HG02938 (cell line): ENCODE data around the gene SALL1.

Experiments used
- ATAC-seq: cut with Tn5 transposase; IDR thresholded peaks from one replicate; pipeline ENCODE4 v1.9.1; 2021; ENCODE audit warnings: mild to moderate bottlenecking, moderate library complexity; ENCODE audit not compliant: unreplicated experiment

Gene SALL1

DNA sequence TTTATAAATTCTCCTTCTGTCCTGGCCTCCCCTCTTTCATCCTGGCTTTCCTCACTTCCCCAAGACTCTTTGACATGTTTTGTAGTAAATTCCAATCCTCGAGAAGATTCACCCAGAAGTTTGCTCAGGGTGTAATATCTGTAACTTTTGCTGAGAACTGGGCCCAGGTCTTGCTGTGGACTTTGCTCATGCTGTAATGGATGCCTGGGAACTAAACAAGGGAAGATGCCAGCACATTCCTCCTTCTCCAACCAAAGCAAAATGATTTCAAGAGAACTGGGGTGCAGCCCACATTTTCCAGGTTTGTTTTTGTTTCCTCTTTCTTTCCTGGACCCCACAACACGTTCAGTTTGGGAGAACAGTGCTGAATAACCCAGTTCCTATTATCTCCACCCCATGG lies 6.6 kb upstream of the SALL1 start:
- no peak for ATAC-seq

DNA sequence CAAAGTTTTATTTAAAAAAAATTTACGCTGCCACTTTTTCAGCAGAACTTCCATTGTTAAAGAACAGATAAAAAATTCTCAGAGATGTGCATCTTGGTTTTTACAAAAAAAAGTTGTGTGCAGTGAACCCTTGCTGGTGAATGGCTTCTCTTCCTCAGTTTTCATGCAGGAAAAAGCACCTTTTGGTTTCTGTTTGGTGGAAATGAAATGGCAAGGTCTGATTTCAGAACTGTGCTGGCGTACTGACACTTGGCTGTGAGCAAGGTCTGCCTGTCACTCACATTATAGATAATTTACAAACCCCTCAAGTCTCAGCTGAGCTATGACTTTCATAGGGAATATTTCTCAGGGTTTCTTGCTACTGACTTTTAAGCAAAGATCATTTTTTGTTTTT lies 5.7 kb upstream of the SALL1 start:
- ATAC-seq, result no peak

DNA sequence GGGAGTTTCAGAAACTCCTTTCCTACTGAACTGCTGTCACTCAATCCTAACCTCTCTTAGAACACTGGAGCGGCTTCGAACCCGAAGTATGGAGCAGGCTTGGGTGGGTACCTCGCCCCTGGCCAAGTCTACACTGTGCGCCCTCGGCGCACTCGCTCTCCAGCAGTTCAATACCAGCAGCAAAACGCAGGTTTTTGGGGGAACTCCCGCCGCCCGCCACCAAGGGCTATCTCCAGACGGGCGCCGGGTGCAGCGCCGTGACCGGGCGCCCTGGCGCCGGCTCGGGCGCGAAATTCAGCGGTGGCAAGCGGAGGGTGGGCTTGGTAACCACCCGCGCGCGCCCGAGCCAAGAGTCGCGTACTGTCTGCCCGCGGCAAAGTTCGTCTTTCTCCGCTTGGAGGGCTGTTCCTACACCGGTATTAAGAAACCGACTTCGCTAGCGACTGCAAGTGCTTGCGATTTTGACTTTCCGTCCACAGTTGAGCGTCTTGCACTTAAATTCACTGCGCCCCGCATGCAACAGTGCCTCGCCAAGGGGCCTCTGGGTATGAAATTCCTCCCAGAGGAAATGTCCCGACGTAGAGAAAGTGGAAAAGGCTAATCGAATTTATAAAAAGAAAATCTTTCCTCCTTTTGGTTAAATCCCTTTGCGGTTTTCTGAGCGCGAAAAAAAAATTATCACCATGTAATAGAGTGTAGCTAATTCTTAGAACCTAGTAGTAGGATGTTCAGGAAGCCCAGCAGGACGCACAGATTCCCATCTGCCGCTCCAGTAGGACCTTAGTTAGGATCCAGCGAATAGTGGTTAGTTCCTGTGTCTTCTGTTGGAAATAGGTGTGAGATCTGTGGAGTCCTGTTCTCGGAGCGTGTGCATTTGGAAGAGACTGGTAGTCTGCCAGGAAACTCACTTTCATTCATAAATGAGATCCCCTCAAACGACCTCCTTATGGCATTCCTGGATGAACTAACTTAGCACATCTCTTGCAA lies 5.0 kb upstream of the SALL1 start:
- no peak for ATAC-seq

DNA sequence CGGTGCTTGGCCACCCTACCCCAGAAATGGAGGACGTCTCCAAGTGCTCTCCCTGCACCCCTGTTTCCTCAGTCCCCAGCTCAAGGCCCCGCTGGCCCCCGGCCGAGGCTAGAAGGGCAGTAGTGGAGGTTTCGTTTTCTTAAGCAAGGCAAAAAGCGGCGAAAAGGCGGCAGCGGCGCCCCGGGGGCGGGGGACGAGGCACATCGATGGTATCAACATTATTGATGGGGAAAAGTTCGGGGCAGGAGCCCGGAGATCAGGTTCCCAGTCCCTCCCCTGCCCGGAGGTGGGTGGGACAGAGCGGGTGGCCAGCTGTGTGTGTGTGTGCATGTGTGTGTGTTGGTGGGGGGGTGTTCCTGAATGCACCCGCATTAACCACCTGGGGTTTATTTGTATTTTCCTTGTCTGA lies 4.1 kb upstream of the SALL1 start:
- no peak for ATAC-seq

DNA sequence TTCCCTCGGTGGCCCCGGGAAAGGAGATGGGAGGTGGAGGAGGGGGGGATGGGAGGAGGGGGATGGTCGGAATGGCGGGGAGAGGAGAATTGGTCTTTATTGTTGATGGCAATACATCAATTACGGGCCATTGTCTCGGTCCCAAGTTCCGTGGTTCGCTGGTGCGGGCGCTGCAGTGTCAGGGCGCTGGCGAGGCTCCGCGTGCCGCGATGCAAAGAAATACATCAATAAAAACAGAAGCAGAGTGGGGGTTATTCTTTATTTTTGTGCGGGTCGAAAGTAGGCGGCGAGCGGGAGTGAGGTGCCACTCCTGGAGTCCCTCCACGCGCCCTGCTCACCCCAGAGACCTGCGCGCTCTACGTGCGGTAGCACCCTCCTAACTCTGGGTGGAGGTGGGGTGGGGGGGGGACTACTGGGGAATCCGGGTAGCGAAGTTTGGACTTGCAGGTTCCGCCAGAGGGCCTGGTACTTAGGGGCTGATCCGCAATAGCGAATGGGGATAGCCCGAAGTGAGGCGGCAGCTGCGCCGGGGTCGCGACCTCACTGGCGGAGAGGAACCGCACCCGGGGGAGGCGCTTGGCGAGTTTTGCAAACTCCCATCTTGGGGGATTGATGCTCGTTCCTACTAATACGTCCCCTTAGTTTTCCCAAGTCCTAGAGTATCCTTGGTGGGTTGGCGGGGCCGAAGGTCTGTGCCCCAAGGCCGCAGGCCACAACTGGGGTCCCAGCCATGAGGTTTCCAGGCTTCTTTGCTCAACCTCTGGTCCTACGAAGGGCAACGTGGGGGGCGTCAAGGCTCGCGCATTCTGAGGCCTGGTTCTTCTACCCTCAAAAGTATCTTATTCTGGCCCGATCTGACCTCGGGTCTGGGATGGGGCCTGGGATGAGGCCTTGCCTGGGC lies 3.5 kb upstream of the SALL1 start:
- ATAC-seq, result no peak

DNA sequence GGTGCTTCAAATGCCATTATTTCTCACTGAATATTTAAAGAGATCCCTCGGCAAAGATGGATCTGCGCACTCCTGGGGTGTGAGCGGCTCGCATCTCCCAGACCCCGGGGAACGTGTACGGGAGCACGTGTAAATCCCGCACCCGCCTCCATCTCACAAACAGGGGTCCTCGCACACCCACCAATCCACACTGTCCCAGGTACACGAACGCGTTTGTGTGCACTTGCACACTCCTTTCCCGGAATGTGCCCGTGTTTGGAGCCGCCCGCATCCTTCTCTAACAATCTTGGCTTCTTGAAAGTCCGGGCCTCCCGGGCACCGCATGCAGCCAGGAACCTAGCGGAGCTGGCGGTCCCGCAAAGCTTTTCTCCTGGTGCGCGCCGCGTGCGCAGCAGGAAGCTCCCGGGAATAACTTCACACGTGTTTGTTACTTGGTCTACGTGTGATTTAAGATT lies 2.5 kb upstream of the SALL1 start:
- ATAC-seq, result no peak

DNA sequence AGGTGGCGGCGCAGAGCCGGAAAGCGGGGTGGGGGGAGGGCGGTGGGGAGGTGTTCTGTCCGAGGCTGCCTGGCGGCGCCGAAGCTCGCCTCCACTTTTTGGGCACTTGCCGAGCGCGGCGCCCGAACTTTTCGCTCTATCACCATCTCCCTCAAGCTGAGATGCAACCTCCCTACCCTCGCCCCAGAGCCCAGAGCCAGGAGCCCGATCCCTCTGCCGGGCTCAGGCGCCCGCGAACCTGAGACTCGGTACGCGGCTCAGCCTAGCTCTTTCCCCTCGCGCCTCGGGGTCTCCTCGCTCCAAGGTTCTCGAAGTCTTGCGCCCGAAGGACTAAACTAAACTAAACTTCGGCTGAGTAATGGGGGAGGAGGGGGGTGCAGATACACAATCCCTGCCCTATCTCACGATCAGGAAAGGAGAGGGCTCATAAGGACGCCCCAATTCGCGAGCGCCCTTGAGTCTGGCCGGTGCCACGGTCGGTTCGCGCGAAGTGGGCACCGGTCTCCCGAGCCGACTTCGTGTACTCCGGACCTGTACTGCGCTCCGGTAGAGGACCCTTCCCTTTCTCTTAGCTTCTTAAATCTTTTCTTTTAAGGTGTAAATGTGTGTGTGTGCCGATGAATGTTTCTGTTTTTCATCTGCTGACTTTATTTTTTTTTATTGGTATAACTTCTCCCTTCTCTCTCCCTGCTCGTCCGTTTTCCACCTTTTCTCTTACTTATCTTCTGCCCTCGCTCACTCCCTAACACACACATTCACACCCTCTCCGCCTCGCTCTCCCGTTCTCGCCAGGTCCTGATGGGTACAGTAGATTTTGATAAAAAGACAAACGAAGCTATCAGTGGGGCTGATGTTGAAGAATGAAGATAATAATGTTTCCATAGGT lies 1.9 kb upstream of the SALL1 start:
- no peak for ATAC-seq

DNA sequence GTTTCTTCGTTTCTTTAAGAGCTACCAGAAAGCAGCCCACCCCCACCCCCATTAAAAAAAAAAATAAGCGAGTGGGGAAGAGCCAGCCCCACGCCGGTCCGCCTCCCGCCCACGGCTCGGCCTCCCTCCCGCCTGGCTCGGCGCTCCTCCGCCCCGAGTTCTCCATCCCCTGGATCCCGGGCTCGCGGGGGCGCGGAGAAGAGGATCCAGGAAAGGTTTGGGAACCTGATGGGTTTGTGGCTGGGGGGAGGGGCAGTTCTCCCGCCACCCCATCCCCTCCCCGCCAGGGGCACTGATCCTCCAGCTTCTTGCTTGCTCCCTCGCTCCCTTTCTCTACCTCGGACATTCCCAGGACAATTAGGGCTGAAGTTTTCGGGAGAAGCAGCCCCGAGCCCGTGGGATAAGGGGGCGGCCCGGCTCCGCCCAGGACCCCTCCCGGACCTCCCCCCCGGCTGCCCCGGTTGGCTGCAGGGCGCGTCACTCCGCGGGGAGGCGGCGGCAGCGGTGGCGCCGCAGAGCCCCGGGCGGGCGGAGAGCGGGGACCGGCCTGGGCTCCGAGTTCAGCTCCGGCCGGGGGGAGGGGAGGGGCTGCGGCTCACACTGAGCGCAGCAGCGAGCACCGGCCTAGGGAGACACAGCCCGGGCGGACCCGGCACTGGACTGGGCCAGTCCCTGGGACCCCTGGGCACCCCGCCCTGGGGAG lies 1.0 kb upstream of the SALL1 start:
- no peak for ATAC-seq

DNA sequence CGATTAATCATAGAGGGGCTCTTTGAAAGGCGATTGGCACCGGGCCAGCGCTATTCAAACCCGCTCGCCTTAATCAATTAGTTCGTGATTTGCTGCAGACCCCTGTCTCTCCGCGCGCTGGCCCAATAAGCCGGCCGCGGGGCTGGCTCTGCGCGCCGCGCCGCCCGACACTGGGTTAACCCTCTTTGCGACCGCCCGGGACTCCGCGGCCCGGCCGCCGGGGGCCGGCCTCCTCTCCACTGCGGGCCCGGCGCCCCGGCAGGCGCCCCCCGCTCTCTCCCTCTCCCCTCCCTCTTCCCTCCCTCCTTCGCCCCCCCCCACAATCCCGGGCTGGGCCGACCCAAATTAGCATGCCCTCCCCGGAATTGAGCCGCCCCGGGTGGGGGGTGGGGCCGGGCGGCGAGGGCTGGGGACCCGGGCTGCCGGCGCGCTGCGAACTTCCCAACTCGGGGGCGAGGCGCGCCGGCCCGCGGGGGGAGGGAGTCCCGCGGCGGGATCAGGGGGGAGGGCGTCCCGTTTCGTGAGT lies 428 bp upstream of the SALL1 start:
- no peak for ATAC-seq

DNA sequence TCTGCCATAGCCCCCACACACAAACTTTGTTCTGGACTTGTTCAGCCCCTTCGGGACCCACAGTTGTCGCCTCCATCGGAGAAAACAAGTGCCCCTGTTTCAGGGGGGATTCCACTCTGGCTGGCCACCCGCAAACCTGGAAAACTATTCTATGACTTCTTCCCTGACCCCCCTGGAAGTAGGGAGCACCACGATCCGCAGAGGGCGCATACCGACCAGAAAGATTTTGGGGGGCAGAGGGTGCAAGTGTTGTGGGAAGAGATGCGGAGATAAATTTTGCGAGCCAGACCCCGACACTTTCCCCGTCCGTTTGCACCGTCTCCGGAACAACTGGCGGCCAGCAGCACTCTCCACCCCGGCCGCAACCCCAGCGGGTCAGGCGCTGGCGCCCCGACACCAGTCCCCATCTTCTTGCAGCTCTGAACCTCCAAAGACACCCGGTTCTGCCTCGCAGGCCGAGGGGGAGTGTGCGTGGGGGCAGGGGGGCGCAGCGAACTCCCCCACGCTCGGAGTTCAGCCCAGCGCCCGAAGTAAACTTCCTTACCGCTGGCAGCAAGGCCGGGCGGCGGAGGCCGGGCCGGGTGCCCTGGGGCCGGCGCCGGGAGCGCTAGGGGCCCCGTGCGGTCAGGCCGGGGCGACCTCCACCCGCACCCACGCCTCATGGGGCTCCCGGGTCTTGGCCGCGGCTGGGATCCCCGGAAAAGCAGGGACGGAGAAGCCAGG lies 744 bp downstream of the SALL1 start:
- no peak for ATAC-seq

DNA sequence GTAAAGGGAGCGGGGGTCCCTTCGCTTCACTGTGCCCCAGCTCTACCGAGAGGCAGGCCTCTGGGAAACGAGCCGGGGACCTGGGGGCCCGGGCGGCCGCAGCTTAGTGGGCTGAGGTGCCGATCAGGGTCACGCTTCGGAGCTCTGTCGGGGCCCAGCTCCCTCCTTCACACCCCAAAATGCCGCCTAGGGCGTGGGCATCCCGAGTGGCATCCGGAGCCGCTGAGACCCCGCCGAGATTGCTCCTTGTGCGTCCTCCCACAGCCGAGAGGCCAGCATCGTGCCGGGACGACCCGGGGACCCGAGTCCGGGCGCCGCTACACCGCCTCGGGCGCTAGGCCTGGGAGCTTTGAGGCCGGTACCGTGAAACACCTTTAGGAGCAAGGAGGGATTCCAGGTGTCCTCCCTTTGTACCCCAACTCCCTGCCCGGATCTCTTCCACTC lies 1.3 kb downstream of the SALL1 start:
- no peak for ATAC-seq

DNA sequence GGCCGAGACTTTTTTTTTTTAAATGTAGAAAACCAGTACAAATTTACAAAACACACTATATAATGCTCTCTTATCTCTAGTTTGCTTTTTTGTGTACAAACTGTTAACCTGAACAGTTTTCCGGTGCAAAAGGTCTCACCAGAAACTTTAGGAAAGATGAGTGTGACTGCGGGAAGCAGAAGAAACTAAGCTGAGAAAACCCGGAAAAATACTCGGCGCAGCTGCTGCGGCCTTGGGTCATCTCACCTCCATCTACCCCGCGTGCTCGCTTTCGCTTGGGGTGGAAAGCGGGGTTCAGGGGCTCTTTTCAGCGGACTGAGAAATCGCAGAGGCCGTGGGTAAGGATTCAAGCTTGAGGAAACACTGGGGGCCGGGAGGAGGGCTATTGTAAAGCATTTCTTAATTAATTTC lies 1.8 kb downstream of the SALL1 start:
- no peak for ATAC-seq

DNA sequence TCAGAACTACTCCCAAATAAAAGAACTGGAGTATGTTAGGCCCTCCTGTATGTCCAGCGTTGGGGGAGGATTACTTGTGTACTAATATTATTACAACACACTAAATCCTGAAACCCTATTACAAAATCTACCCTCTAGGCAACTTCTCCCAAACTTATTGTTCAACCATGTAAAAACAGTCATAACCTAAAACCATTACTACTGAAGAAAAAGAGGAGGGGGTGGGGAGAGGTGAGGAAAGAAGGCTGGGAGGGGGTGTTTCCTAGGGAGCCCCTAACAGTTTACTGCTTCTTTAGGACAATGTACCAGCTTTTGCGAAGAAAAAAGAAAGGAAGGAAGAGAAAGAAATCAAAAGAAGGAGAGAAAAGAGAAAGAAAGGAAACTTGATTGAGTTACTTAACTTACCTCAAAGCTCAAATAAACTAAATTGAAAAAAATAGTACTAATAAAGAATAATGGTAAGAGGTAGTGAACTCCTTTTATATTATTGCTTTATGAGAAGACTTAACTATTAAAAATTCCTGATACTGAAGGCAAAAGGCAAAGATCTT lies 2.3 kb downstream of the SALL1 start:
- ATAC-seq, result no peak

DNA sequence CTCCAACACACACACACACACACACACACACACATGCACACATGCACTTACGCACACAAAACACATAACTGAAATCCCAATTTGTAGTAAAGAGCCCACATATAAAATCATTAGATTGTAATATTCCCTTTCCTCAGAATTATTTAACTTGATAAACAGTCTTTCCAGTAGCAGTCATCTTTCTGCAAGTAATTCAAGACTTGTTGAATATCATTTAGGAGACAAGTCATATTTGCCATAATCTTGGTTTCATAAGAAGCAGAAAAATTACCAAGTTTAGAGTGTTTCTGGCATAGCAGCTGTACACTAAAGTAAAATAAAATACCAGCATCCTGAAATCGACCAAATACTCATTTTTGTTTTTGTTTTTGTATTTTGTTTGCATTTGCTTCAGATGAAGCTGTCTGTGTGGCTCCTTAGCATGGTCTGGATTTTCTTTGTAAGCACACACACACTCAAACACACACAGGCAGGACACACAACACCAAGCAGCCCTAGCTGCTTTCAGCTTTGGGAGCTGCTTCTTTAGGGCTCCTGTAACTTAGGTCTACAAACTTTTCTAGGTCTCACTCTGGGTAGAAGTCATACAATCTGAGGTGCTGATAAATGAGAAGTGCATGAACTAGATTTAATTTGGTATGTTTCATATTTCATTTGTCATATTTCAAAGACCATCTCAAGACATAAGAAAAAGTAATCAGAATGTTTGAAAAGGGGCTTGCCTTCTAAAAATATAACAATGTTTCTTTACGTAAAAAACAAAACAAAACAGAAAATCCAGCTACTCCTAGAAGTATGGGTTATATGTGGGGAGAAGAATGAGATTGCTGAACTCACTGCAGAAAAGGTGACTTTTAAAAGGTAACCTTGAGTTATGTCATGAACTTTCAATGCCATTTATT lies 3.0 kb downstream of the SALL1 start:
- ATAC-seq, result no peak

DNA sequence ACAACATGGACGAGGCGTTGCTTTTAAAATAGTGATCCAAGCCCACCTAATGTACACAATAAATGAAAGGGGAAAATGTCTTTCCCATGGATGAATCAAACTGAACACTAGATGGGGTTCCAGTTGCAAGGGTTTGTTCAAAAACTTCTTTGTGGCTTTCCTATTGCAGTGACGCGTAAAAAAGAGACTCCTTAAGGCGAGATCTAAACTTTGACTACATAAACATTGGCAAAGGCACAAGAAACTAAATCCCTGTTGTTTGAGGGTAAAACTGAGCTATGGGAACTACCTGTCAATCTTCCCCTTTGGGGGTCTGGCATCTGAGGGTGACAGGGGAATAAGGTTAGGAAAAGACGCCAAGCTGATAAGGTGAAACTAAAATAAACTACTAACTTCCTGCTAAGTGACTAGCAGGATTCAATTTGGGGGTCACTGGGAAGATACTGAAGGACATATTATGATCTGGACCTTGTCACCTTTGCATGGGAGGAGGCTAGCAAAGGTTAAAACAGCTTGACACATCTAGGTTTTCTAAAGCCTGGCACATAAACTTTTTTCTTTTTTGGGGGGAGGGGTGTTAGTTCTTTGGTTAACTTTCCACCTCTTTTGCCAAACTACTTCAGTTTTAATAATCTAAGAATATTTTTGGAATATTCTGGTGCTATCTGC lies 4.7 kb downstream of the SALL1 start:
- ATAC-seq, result no peak

DNA sequence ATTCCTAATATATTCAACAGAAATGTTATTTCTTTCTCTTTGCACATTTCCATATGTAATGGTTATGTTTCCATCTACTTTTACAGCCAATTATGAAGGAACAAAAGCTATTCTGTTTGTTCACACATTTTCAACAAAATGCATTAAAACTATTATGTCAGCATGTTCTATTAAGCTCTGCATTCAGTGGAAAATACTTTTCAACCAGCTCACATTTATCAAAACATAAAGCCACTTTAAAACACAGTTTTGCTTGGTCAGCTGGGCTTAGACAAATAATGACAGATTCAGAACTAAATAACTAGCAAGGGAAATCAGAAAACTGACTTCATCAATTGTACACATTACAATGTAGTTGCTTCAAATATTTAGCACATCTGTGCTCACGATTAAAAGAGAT lies 6.9 kb downstream of the SALL1 start:
- no peak for ATAC-seq
